Spleen (tissue), 11 donors: ENCODE measurements around the gene SIAH2. TPM values are rescaled to one million over a fixed set of nuclear protein-coding genes. Genes with fewer than 3 reads are reported as not detected.

ENCODE experiments used
- DNase-seq: peaks from one replicate; pipeline ENCODE4 v3.0.0-alpha.2; 2020
- H3K27ac ChIP-seq, 8 donors: fragments of 200-600 bp; sonication (generic) in 7 of 8; 1 replicate in 4 of 8; 2 replicates in 4 of 8; pipeline versions ENCODE4 v1.5.0 to v1.8.0; 2016 to 2021; ENCODE audit warnings: inconsistent platforms in 4 of 8, mild to moderate bottlenecking in 4 of 8, moderate library complexity in 1 of 8
- H3K27me3 ChIP-seq, 7 donors: fragments of 200-600 bp; sonication (generic) in 6 of 7; replicated peaks in 1 of 7; 1 replicate in 4 of 7; 2 replicates in 3 of 7; pipeline versions ENCODE4 v1.5.0 to v1.8.0; 2016 to 2021; ENCODE audit warnings: inconsistent platforms in 3 of 7, mild to moderate bottlenecking in 1 of 7
- H3K36me3 ChIP-seq, 6 donors: fragments of 200-600 bp; sonication (generic) in 5 of 6; 1 replicate in 4 of 6; 2 replicates in 2 of 6; pipeline versions ENCODE4 v1.5.0 to v1.8.0; 2016 to 2021; ENCODE audit warnings: inconsistent platforms in 2 of 6
- H3K4me1 ChIP-seq, 6 donors: fragments of 200-600 bp; sonication (generic) in 5 of 6; 1 replicate in 3 of 6; 2 replicates in 3 of 6; pipeline versions ENCODE4 v1.5.0 to v1.8.0; 2016 to 2021; ENCODE audit warnings: inconsistent platforms in 3 of 6
- H3K4me3 ChIP-seq, 8 donors: fragments of 200-600 bp; sonication (generic) in 7 of 8; 1 replicate in 4 of 8; 2 replicates in 4 of 8; pipeline versions ENCODE4 v1.5.0 to v1.8.0; 2016 to 2021; ENCODE audit warnings: inconsistent platforms in 4 of 8, mild to moderate bottlenecking in 4 of 8, moderate library complexity in 2 of 8
- H3K9me3 ChIP-seq, 8 donors: fragments of 200-600 bp; sonication (generic) in 7 of 8; 1 replicate in 4 of 8; 2 replicates in 4 of 8; pipeline versions ENCODE4 v1.5.0 to v1.8.0; 2016 to 2021; ENCODE audit warnings: inconsistent platforms in 4 of 8
- CTCF ChIP-seq, 11 experiments: fragments of 200-600 bp in 7 of 11; fragments of 450-650 bp in 4 of 11; sonication (generic) in 4 of 11; IDR thresholded peaks in 8 of 11; conservative IDR thresholded peaks in 3 of 11; 1 replicate in 7 of 11; 2 replicates in 4 of 11; pipeline versions ENCODE4 v1.4.0 to v1.8.0; 2016 to 2021; ENCODE audit warnings: antibody characterized with exemption in 11 of 11, inconsistent platforms in 4 of 11, mild to moderate bottlenecking in 1 of 11
- POLR2A ChIP-seq, 3 donors: fragments of 450-650 bp; IDR thresholded peaks; one replicate each; pipeline ENCODE4 v1.5.1; 2017; ENCODE audit warnings: antibody characterized with exemption in 3 of 3, mild to moderate bottlenecking in 1 of 3
- POLR2AphosphoS5 ChIP-seq, 3 donors: sonication (generic); formaldehyde crosslinking; IDR thresholded peaks; one replicate each; pipeline ENCODE4 v1.5.1; 2017; ENCODE audit warnings: antibody characterized with exemption in 3 of 3
- WGBS, 5 donors: extraction: QIAGEN DNeasy Blood & Tissue Kit in 3 of 5; methylation state at CpG; one replicate each; pipeline versions ENCODE4 v1.1.5 to v1.1.7; 2013 to 2018; 5-methylcytosine and 5-hydroxymethylcytosine counted together
- intact Hi-C: fragments of 100-400 bp; cut with DNase I; formaldehyde crosslinking; loops from one replicate; pipeline ENCODE4 v1.15.0; 2023; ENCODE audit warnings: low total_unique reads
- polyA plus RNA-seq, 3 donors: library from polyadenylated mRNA; stranded (reverse); fragments of 200-250 nt; gene quantifications; one replicate each; pipeline ENCODE4 v1.2.1, GENCODE V29; 2013
- total RNA-seq, 7 donors: library from RNA; depleted of rRNA in 3 of 7; stranded (reverse); fragments of >200 nt in 3 of 7; fragmentation: NEBNext Ultra II Directional in 4 of 7; extraction: Animal tissue kit (Norgen Biotek cat#: 25700) in 4 of 7; gene quantifications; one replicate each; pipeline versions ENCODE4 v1.1.0 to v1.2.1, GENCODE V29; 2016 to 2021
- donor health status: healthy with polysubstance abuse.
- donor health status: DM: no; HTN: no; CAD: no; lungs with moderate emphysema.
- donor health status: DM: no; HTN: no; CAD: no.
- donor health status: Bipolar disorder and iron deficiency.
- donor health status: healthy.
- donor health status: DM: no; HTN: no; CAD: no.
- donor health status: DM: yes; HTN: yes; CAD: no.

Gene SIAH2
- total and polyA plus RNA-seq, 10 donors = 13.6 to 71.3 (median 27.4) TPM

DNA sequence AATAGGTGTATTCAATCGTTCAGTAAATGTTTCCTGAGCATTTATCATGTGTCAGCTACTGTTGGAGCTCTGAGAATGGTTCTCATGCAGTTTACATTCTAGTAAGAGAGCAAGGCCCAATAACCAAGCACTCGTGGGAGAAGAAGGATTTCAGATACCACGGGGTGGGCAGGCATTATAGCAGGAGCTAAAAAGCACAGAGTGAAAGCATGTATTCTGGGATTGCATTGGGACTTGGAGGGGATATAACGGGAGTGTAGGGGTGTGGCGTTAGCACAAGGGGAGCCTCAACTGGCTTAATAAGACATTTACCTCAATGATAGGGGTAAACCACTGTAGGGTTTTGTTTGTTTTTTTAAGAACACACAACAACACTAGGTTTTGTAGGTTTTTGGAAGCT lies 1.6 kb upstream of the SIAH2 start:
- Histone ChIP-seq H3K36me3 (peaks cover 0 to under 1% (median 0%) of the 10 kb centered on the region in 6 donors), H3K27me3 (no peaks in the 10 kb centered on the region), H3K4me3 (peak overlapping the region in 3 of 8 donors; percentile 69 to 86 (median 77)), H3K9me3 (no peaks in the 10 kb centered on the region), H3K27ac (peak overlapping the region in 6 of 8 donors; percentile 98 to 100 (median 99)), H3K4me1 (peaks cover 17 to 55% (median 33%) of the 10 kb centered on the region in 6 donors)
- DNase-seq = no peak
- TF ChIP-seq POLR2AphosphoS5 (IDR thresholded peaks at IDR 0.05) = no peak
- no peak for TF ChIP-seq POLR2A (IDR thresholded peaks at IDR 0.05)
- no peak for TF ChIP-seq CTCF (IDR thresholded peaks at IDR 0.05 in 8 of 11, conservative IDR thresholded peaks at IDR 0.05 in 3 of 11)
- WGBS, 5 donors = 50 to 61% (median 56%) methylated on average over 5 of the region's 5 CpGs
- intact Hi-C loops = no loop called here

DNA sequence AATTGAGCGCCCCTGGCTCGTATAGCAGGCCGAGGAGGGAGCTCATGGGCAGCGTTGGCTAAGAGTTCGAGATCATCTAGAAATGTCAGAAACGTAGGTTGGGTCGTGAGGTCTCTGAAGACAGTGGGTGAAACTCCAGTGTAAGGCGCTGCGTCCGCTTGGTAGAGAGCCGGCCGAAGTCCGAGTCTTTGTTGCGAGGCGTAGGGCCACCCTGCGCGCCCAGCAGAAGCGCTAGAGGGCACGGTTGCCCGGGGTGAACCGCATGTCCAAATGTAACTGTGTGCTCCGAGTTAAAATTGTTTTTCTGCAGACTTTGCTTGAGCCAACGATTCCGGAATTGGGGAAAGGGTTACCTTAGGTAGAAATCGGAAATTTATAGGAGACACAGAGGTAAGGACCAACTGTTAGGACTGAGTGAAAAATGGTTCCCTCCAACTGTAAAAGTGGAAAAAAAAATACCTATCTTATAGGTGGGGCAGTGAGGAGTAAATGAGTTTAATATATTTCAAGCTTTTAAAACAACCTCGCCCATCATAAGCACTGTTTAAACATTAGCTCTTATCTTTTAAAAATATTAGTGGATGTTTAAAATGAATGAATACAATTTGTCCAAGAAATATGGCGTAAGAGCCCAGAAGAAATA lies 993 bp upstream of the SIAH2 start:
- Histone ChIP-seq H3K4me1 (peaks cover 20 to 61% (median 39%) of the 10 kb centered on the region in 6 donors), H3K27me3 (no peaks in the 10 kb centered on the region), H3K9me3 (no peaks in the 10 kb centered on the region), H3K4me3 (peak overlapping the region; percentile 65 to 86 (median 71)), H3K36me3 (peaks cover 0 to 6% (median 0%) of the 10 kb centered on the region in 6 donors), H3K27ac (peak overlapping the region; percentile 90 to 100 (median 98))
- intact Hi-C loops = no loop called here
- peak; percentile 93 for DNase-seq
- no peak for TF ChIP-seq POLR2A (IDR thresholded peaks at IDR 0.05)
- TF ChIP-seq CTCF (IDR thresholded peaks at IDR 0.05 in 8 of 11, conservative IDR thresholded peaks at IDR 0.05 in 3 of 11) = peak in 8 of 11 experiments; percentile 24 to 72 (median 54)
- 5 to 6% (median 5%) methylated on average over 25 to 27 of the region's 27 CpGs for WGBS, 5 donors

GRCh38 chr3:150762662-150763121 lies 277 bp downstream of the SIAH2 start:
- WGBS, 5 donors = 0 to 1% (median 1%) methylated on average over 16 to 76 of the region's 76 CpGs
- H3K4me3 ChIP-seq = peak overlapping the region; percentile 65 to 86 (median 71)
- TF ChIP-seq CTCF (IDR thresholded peaks at IDR 0.05 in 8 of 11, conservative IDR thresholded peaks at IDR 0.05 in 3 of 11) (no peak), POLR2A (IDR thresholded peaks at IDR 0.05) (peak in 1 of 3 donors; percentile 96), POLR2AphosphoS5 (IDR thresholded peaks at IDR 0.05) (no peak)
- H3K36me3 ChIP-seq = peaks cover 0 to 8% (median 0%) of the 10 kb centered on the region in 6 donors
- intact Hi-C loops = no loop called here
- no peaks in the 10 kb centered on the region for H3K9me3 ChIP-seq
- peak overlapping the region; percentile 90 to 100 (median 98) for H3K27ac ChIP-seq
- no peaks in the 10 kb centered on the region for H3K27me3 ChIP-seq
- H3K4me1 ChIP-seq = peaks cover 20 to 74% (median 51%) of the 10 kb centered on the region in 6 donors
- no peak for DNase-seq
